Ramos (cell line): ENCODE measurements around the gene TRPV2.

Experiments used
- in situ Hi-C: fragments of 300-500 bp; cut with MboI; formaldehyde crosslinking; loops from one replicate; pipeline ENCODE4 v1.14.3; 2022; ENCODE audit warnings: low sequenced_read_pairs; ENCODE audit not compliant: unreplicated experiment

The TRPV2 gene

DNA sequence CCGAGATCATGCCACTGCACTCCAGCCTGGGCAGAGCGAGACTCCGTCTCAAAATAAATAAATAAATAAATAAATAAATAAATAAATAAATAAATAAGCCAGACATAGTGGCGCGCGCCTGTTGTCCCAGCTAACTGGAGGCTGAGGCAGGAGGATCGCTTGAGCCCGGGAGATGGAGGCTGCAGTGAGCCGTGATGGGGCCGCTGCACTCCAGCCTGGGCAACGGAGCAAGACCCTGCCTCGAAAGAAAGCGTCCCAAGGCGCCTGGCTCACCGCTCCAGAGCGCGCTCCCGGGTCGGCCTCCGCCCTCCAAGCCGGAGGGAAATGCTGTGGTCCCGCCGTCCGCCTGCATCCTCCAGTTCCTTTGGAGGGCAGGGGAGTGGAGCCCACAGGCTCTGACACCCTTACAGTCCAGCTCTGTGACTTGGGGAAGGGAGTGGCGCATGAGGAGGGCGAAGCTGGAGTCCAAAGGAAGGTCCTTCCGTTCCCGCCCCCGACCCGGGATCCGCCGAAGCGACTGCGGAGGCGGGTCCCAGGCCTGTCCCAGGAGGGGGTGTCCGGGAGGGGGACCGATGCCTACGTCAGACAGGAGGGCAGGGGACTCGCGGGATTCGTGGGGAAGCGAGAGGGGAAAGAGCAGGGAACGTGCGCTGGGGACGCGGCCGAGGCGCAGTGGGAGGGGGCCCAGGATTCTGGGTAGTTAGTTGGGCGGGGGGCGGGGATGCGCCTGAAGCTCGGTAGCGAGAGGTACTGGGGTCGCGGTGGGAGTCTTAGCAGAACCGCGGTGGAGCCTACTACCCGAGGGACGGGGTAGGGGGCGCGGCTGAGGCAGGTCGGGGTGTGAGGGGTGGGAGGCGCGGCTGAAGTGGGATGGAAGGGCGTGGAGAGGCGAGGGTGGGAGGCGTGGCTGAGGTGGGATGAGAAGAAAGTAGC, 8.4 kb upstream of the TRPV2 start:
- in situ Hi-C loops, result no loop called here

- in situ Hi-C loops, result no loop called here
Observed at GRCh38 chr17:16407911-16408588, 7.3 kb upstream of the TRPV2 start.

GRCh38 chr17:16417399-16417798, 2.0 kb downstream of the TRPV2 start:
- in situ Hi-C loops, result no loop called here

- in situ Hi-C loops, result no loop called here
Observed at GRCh38 chr17:16417896-16418684, 2.7 kb downstream of the TRPV2 start.

DNA sequence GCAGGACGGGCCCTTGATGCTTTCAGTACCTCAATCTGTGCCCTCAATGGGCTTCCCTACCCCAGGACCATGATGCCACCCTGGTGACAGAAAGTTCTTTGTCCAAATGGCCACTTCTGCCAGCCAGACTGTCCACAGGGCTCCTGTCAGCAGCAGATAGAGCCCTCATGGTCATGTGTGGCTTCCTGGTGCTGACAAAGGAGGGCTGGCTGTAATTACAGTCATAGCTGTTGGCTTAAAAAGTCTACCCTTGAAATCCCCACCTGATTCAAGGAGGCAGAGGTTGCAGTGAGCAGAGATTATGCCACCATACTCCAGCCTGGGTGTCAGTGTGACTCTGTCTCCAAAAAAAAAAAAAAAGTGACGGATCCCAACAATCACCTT, 3.3 kb downstream of the TRPV2 start:
- in situ Hi-C loops, result no loop called here

- in situ Hi-C loops, result no loop called here
Observed at GRCh38 chr17:16419074-16419928, 3.9 kb downstream of the TRPV2 start.

GRCh38 chr17:16419929-16420271, 4.5 kb downstream of the TRPV2 start:
- in situ Hi-C loops, result no loop called here

DNA sequence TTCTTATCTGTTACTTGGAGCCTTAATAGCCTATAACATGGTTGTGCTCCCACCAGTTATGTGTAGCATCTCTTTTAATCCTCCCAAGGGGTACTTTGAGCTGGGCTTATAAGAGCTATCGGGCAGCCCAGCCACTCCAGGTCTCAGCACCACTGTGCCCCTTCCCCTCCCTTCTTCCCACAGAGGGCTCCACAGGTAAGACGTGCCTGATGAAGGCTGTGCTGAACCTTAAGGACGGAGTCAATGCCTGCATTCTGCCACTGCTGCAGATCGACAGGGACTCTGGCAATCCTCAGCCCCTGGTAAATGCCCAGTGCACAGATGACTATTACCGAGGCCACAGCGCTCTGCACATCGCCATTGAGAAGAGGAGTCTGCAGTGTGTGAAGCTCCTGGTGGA, 7.0 kb downstream of the TRPV2 start:
- in situ Hi-C loops, result no loop called here

DNA sequence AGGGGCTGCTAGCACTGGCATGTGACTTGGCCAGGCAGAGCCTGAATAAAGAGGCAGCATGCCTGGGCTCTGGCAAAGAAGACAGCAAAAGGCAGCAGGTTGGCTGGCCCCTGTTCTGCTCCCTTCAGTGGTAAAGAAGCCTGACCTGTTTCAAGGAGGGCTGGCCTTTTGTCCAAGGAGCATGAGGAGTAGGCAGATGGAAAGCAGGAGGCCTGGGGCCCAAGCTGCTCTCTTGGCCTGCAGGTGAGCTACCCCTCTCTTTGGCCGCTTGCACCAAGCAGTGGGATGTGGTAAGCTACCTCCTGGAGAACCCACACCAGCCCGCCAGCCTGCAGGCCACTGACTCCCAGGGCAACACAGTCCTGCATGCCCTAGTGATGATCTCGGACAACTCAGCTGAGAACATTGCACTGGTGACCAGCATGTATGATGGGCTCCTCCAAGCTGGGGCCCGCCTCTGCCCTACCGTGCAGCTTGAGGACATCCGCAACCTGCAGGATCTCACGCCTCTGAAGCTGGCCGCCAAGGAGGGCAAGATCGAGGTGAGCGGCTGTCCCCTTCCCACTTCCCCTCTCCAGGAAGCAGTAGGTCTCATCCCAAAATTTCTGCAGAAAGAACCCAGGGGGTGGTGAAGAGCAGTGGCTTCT, 8.0 kb downstream of the TRPV2 start:
- in situ Hi-C loops, result no loop called here

GRCh38 chr17:16425202-16425601, 9.8 kb downstream of the TRPV2 start:
- in situ Hi-C loops, result no loop called here

DNA sequence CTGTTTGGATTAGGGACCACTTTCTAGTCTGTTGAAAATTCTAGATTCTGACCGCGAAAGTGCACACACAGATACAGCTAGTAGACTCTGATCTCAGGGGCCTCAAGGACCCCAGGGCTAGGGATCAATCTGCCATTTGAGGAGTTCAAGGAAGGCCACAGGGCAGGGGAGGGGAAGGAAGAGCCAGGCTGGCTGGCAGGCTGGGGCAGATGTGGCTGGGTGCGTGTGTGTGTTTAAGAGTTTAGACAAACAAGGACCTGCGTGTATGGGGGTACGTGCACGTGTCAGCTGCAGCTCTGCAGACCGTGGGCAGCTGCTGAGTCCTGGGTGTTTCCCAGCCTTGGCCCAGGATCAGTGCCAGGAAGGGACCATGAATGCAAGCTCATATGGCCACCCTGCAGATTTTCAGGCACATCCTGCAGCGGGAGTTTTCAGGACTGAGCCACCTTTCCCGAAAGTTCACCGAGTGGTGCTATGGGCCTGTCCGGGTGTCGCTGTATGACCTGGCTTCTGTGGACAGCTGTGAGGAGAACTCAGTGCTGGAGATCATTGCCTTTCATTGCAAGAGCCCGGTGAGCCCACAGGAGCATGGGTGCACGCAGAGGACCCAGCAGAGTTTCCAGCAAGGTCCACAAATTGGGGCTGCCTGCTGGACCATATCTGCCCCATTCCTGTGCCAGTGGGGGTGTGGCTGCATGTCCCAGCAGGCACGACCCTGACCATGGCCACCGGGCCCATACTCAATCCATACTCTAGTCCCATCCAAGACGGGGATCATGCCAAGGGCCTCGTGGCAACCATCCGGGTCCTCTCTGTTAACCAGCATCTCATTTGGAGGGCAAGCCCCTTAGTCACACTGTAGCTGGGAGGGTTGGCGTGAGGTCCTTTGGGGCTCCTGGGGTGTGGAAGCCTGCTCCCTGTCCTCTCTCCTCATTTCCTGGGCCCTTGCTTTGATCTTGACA, 10.6 kb downstream of the TRPV2 start:
- in situ Hi-C loops, result no loop called here

- in situ Hi-C loops, result no loop called here
Observed at GRCh38 chr17:16427020-16427419, 11.6 kb downstream of the TRPV2 start.

DNA sequence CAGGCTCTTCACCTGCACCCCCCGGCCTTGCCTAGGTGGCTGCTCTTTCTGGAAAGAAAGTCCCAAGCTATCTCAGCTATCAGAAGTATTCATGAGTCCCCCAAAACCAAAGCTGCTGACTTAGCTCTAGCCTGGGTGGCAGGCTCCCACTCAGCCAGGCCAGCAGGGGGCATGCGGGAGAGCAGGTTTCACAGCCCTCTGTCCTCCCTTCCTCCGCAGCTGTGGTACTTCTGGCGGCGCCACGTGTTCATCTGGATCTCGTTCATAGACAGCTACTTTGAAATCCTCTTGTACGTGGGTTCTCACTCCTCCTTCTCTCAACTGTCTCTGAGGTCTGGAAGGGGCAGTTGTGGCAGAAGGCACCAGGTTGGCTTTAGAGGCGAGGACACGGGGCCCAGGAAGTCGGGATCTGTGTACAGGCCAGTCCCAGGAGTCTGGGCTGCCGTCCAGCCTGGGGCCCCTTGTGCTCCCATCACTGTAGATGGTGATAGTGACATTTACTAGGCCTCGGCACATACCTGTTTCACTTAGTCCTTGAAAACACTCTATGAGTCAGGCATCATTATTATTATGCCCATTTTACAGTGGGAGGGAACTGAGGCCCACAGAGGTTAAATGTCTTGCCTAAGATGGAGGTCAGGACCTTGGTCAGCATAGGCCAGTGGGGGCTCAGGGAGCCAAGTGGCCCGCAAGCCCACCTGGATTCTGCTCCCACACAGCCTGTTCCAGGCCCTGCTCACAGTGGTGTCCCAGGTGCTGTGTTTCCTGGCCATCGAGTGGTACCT, 12.9 kb downstream of the TRPV2 start:
- in situ Hi-C loops, result no loop called here

DNA sequence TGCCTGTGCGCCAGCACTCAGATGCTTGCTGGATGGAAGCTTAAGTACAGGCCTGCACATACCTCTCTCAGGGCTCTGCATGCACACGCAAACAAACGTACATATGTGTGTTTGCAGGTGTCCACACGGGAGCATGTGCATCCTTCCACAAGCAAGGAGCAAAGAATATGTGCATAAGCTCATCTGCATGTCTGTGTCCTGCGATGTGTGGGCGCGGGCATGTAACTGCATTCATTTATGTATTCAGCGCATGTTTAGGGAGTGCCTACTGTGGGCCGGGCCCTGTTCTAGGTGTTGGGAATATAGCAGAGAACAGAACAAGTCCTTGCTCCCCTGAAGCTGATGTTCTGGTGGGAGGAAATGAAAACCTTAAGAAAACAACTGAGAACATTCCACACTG, 13.7 kb downstream of the TRPV2 start:
- in situ Hi-C loops, result no loop called here

GRCh38 chr17:16430650-16431049, 15.3 kb downstream of the TRPV2 start:
- in situ Hi-C loops, result no loop called here

DNA sequence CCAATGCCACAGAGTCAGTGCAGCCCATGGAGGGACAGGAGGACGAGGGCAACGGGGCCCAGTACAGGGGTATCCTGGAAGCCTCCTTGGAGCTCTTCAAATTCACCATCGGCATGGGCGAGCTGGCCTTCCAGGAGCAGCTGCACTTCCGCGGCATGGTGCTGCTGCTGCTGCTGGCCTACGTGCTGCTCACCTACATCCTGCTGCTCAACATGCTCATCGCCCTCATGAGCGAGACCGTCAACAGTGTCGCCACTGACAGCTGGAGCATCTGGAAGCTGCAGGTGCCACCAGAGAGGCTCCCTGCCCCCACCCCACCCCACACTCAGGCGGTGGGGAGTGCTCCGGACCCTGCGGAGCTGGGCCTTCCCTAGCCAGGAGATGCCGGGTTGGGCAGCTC, 16.6 kb downstream of the TRPV2 start:
- in situ Hi-C loops, result no loop called here

GRCh38 chr17:16433514-16433913, 18.1 kb downstream of the TRPV2 start:
- in situ Hi-C loops, result no loop called here

GRCh38 chr17:16434662-16435061, 19.3 kb downstream of the TRPV2 start:
- in situ Hi-C loops, result no loop called here
